Panc1 (cell line): Measurements from ENCODE around the gene CHCHD6. TPM values are rescaled to one million over a fixed set of nuclear protein-coding genes. Genes with fewer than 3 reads are reported as not detected.

Experiments
- ATAC-seq: fragments of 200-7000 bp; cut with Tn5 transposase; 2 replicates; pipeline ENCODE4 v1.9.1; 2020; ENCODE audit warnings: mild to moderate bottlenecking, moderate library complexity
- BruUV-seq: library from RNA; stranded (reverse); fragments of 400-500 nt; replicated peaks from 2 replicates; lab custom pipeline; 2021; lab: Mats Ljungman, UMichigan
- CTCF ChIA-PET: fragments of 300-600 bp; sonication (Branson Sonifier 250); formaldehyde crosslinking; loops from one replicate; lab custom pipeline; 2022; ENCODE audit warnings: antibody characterized with exemption; lab: Charles Lee
- POLR2A ChIA-PET: fragments of 300-600 bp; sonication (Branson Sonifier 250); formaldehyde crosslinking; loops from one replicate; lab custom pipeline; 2022; ENCODE audit warnings: antibody characterized with exemption; lab: Charles Lee
- DNase-seq: peaks from one replicate; pipeline ENCODE4 v3.0.0-alpha.2; 2010; ENCODE audit warnings: low read depth, low spot score
- H3K27ac ChIP-seq: 2 replicates; pipeline ENCODE4 v1.5.1; 2011; ENCODE audit warnings: mild to moderate bottlenecking, low read length, inconsistent platforms
- H3K27me3 ChIP-seq: fragments of 200-500 bp; sonication (Bioruptor generic); 2 replicates; pipeline ENCODE4 v1.6.0; 2014; ENCODE audit warnings: low read length, inconsistent platforms; ENCODE audit not compliant: control insufficient read depth, insufficient read depth
- H3K36me3 ChIP-seq: fragments of 200-500 bp; sonication (Bioruptor generic); 2 replicates; pipeline ENCODE4 v1.5.1; 2014; ENCODE audit warnings: inconsistent platforms, mild to moderate bottlenecking, low read length, moderate library complexity; ENCODE audit not compliant: control insufficient read depth, insufficient read depth
- H3K4me1 ChIP-seq: 2 replicates; pipeline ENCODE4 v1.5.1; 2011; ENCODE audit warnings: inconsistent platforms, mild to moderate bottlenecking, low read length, moderate library complexity; ENCODE audit not compliant: control insufficient read depth, insufficient read depth
- H3K4me3 ChIP-seq, 2 experiments: 2 replicates each; pipeline ENCODE4 v1.5.1; 2011 to 2012; ENCODE audit warnings: low read depth in 2 of 2, low read length in 2 of 2, mild to moderate bottlenecking in 2 of 2, inconsistent platforms in 1 of 2, moderate library complexity in 1 of 2
- H3K9me3 ChIP-seq: fragments of 200-500 bp; sonication (Bioruptor generic); 2 replicates; pipeline ENCODE4 v1.5.1; 2014; ENCODE audit warnings: low read depth, mild to moderate bottlenecking, inconsistent platforms, low read length, moderate library complexity; ENCODE audit not compliant: control insufficient read depth, insufficient read depth
- CTCF ChIP-seq: fragments of 450-650 bp; IDR thresholded peaks from 2 replicates; pipeline ENCODE4 v1.5.1; 2017; ENCODE audit warnings: mild to moderate bottlenecking
- POLR2AphosphoS5 ChIP-seq: IDR thresholded peaks from 2 replicates; pipeline ENCODE4 v1.6.1; 2012; ENCODE audit warnings: mild to moderate bottlenecking, low read depth, low read length, moderate library complexity
- REST ChIP-seq, 2 experiments: IDR thresholded peaks; 2 replicates each; pipeline ENCODE4 v1.6.1; 2011 to 2012; ENCODE audit warnings: low read depth in 2 of 2, control low read depth in 1 of 2, low read length in 1 of 2, mild to moderate bottlenecking in 1 of 2, moderate library complexity in 1 of 2; ENCODE audit not compliant: insufficient read depth in 1 of 2
- SIN3A ChIP-seq: IDR thresholded peaks from 2 replicates; pipeline ENCODE4 v1.6.1; 2012; ENCODE audit warnings: low read depth, mild to moderate bottlenecking, low read length, moderate library complexity, borderline replicate concordance; ENCODE audit not compliant: insufficient read depth
- TCF7L2 ChIP-seq: IDR thresholded peaks from 2 replicates; pipeline ENCODE4 v1.6.1; 2011; ENCODE audit warnings: mild to moderate bottlenecking, low read depth, low read length, inconsistent platforms
- in situ Hi-C: cut with HindIII; loops from 2 replicates; pipeline ENCODE4 v1.10.0; 2016; ENCODE audit warnings: low sequenced_read_pairs, low pct_unique_long_range_greater_than_20kb
- intact Hi-C: fragments of 100-400 bp; cut with micrococcal nuclease; formaldehyde crosslinking; loops from one replicate; pipeline ENCODE4 v1.10.0; 2022; ENCODE audit not compliant: unreplicated experiment
- total RNA-seq: library from RNA; stranded (reverse); gene quantifications from one replicate; pipeline ENCODE4 v1.2.1, GENCODE V29; 2021; ENCODE audit not compliant: unreplicated experiment

The CHCHD6 gene
- total RNA-seq, 1 experiment from 2014 or later = 31.5 TPM

GRCh38 chr3:126850370-126851085 is 146.5 kb downstream of the CHCHD6 start:
- in situ Hi-C loops (no loop called here), intact Hi-C loops (loop anchor here (10.0 kb wide), 1 partner anchor 96 kb away; no protein-coding TSS in a partner anchor)
- DNase-seq (no peak), ATAC-seq (peak; percentile 90)
- no TSS peak for BruUV-seq
- no peaks in the 10 kb centered on the region for H3K9me3 ChIP-seq
- TF ChIP-seq REST (IDR thresholded peaks at IDR 0.05; ENCODE audit: insufficient read depth in 1 of 2, low read depth in 2 of 2, low read length in 1 of 2) = no peak
- peak; percentile 85 for TF ChIP-seq TCF7L2
- no peak for TF ChIP-seq CTCF
- peak; percentile 63; the same call in 1 of the 2 replicates for TF ChIP-seq POLR2AphosphoS5
- TF ChIP-seq SIN3A = no peak
- ChIA-PET CTCF (interaction anchor here (0.7 kb wide), 1 partner anchor 132 kb away, joined by 4 read pairs; no protein-coding TSS in a partner anchor), POLR2A (interaction anchor here (0.6 kb wide), 1 partner anchor 77 kb away, joined by 3 read pairs; no protein-coding TSS in a partner anchor)
- H3K27me3 ChIP-seq = no peaks in the 10 kb centered on the region
- H3K4me1 ChIP-seq = peaks cover 42% of the 10 kb centered on the region
- H3K27ac ChIP-seq = peak overlapping the region; percentile 90
- H3K4me3 ChIP-seq = no peak overlapping the region
- H3K36me3 ChIP-seq = no peaks in the 10 kb centered on the region

- Histone ChIP-seq H3K27me3 (no peaks in the 10 kb centered on the region), H3K27ac (peak overlapping the region; percentile 90), H3K4me1 (peaks cover 33% of the 10 kb centered on the region), H3K9me3 (no peaks in the 10 kb centered on the region), H3K36me3 (no peaks in the 10 kb centered on the region), H3K4me3 (no peak overlapping the region)
- intact Hi-C loops = loop anchor here (10.0 kb wide), 1 partner anchor 97 kb away; no protein-coding TSS in a partner anchor
- in situ Hi-C loops = no loop called here
- ATAC-seq = peak; percentile 4; the same call in 1 of the 2 replicates
- ChIA-PET POLR2A (no interaction called here), CTCF (no interaction called here)
- no peak for DNase-seq
- BruUV-seq = no TSS peak
- TF ChIP-seq SIN3A = no peak
- no peak for TF ChIP-seq POLR2AphosphoS5
- TF ChIP-seq REST (IDR thresholded peaks at IDR 0.05; ENCODE audit: insufficient read depth in 1 of 2, low read depth in 2 of 2, low read length in 1 of 2) = no peak
- TF ChIP-seq CTCF = no peak
- no peak for TF ChIP-seq TCF7L2
Observed at GRCh38 chr3:126851382-126851781, 147.3 kb downstream of the CHCHD6 start.
